Heart left ventricle (tissue), 13 donors: ENCODE data around the gene NEDD1.

ENCODE experiments used
- POLR2A ChIP-seq, 2 donors: fragments of 450-650 bp; IDR thresholded peaks; one replicate each; pipeline ENCODE4 v1.6.1; 2017; ENCODE audit warnings: antibody characterized with exemption in 2 of 2, mild to moderate bottlenecking in 2 of 2, moderate library complexity in 2 of 2
- TF ChIP-seq, protein P1 (sequence below), 12 donors: fragments of 200-600 bp; sonication (generic) in 4 of 12; IDR thresholded peaks; one replicate each; pipeline versions ENCODE4 v1.5.0 to v1.8.0; 2018 to 2022; ENCODE audit warnings: antibody characterized with exemption in 12 of 12, mild to moderate bottlenecking in 5 of 12
- donor health status: ischemic (EF 13 %, LVEDD 7.1; RV severe dilation, severe dysfunction).
- donor health status: DM: no; HTN: yes; CAD: no.
- donor health status: DM: no; HTN: no; CAD: no.
- donor health status: ischemic (EF 25% LVEDD 6.9; RV normal size, moderate dysfunction).
- donor health status: ischemic (EF 25% LVEDD 5.7; RV mildly dilated, moderate dysfunction).
- donor health status: ischemic (EF 35%, LVEDD 5.7; RV mildly dilated, moderate dysfunction).
- donor health status: nonischemic (EF 11% LVEDD 7.7; RV severe dilation, severe dysfunction).
- donor health status: DM: yes; HTN: yes; CAD: no.
- donor health status: PGD.
- donor health status: ischemic (EF 29% LVEDD 5.4; RV normal size, mild dysfunction).
- donor health status: nonischemic (EF 23%, LVEDD 6.1; RV moderate dilation, normal function).

DNA sequence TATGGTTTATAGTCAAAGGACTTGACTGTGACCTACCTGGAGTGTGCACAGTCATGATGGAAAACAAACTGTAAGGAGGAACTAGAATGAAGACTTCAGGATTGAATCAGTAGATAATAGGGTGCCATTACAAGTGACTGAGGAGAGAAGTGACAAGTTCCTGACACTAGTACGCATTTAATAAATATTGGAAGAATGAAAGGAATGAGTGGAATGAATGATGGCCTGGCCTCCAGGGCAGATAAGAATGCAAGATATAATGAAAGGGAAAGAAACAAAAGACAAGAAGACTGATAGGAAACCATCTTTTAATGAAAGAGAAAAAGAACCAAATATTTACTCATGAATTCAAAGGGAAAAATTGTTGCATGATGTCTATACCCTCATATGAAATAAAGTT is 44.7 kb upstream of the NEDD1 start:
- TF ChIP-seq, protein P1, sequence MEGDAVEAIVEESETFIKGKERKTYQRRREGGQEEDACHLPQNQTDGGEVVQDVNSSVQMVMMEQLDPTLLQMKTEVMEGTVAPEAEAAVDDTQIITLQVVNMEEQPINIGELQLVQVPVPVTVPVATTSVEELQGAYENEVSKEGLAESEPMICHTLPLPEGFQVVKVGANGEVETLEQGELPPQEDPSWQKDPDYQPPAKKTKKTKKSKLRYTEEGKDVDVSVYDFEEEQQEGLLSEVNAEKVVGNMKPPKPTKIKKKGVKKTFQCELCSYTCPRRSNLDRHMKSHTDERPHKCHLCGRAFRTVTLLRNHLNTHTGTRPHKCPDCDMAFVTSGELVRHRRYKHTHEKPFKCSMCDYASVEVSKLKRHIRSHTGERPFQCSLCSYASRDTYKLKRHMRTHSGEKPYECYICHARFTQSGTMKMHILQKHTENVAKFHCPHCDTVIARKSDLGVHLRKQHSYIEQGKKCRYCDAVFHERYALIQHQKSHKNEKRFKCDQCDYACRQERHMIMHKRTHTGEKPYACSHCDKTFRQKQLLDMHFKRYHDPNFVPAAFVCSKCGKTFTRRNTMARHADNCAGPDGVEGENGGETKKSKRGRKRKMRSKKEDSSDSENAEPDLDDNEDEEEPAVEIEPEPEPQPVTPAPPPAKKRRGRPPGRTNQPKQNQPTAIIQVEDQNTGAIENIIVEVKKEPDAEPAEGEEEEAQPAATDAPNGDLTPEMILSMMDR (IDR thresholded peaks at IDR 0.05), result no peak
- TF ChIP-seq POLR2A (IDR thresholded peaks at IDR 0.05), result no peak
